Activated B cell treated with CpG ODN at 0.5 μM for 24 hours (primary cell): Measurements from ENCODE around the gene FHDC1. TPM values are rescaled to one million over a fixed set of nuclear protein-coding genes. Genes with fewer than 3 reads are reported as not detected.

ENCODE experiments used
- ATAC-seq: fragments of 200-7000 bp; cut with Tn5 transposase; one replicate; pipeline ENCODE4 v1.10.0; 2021; ENCODE audit warnings: low read depth, mild to moderate bottlenecking, moderate library complexity
- CTCF ChIA-PET: fragments of 350-600 bp; sonication (Branson Sonifier 250); formaldehyde crosslinking; loops from one replicate; lab custom pipeline; 2021; ENCODE audit warnings: antibody characterized with exemption; lab: Charles Lee
- POLR2A ChIA-PET: fragments of 350-600 bp; sonication (Branson Sonifier 250); formaldehyde crosslinking; loops from one replicate; lab custom pipeline; 2021; ENCODE audit warnings: antibody characterized with exemption; lab: Charles Lee
- DNase-seq: peaks from one replicate; pipeline ENCODE4 v3.0.0; 2022
- H3K27ac Mint-ChIP-seq: one replicate; pipeline ENCODE4 v1.8.0; 2020; ENCODE audit warnings: mixed read lengths
- H3K27me3 Mint-ChIP-seq: one replicate; pipeline ENCODE4 v1.8.0; 2021; ENCODE audit warnings: mixed read lengths
- H3K36me3 Mint-ChIP-seq: one replicate; pipeline ENCODE4 v1.8.0; 2021; ENCODE audit warnings: low read depth, mixed read lengths
- H3K4me1 Mint-ChIP-seq: one replicate; pipeline ENCODE4 v1.8.0; 2021; ENCODE audit warnings: mixed read lengths
- H3K4me3 Mint-ChIP-seq: one replicate; pipeline ENCODE4 v1.8.0; 2020; ENCODE audit warnings: mild to moderate bottlenecking, mixed read lengths
- H3K9me3 Mint-ChIP-seq: one replicate; pipeline ENCODE4 v1.8.0; 2020; ENCODE audit warnings: mixed read lengths
- CTCF ChIP-seq: fragments of 200-600 bp; IDR thresholded peaks from one replicate; pipeline ENCODE4 v1.8.0; 2022; ENCODE audit warnings: antibody characterized with exemption, mild to moderate bottlenecking
- intact Hi-C: fragments of 100-400 bp; cut with micrococcal nuclease; formaldehyde crosslinking; loops from one replicate; pipeline ENCODE4 v1.15.1; 2024
- total RNA-seq: library from RNA; stranded (reverse); gene quantifications from 2 replicates; pipeline ENCODE4 v1.2.3, GENCODE V29; 2022

Gene FHDC1
- total RNA-seq, 1 donor from 2014 or later = 0.33 TPM

DNA sequence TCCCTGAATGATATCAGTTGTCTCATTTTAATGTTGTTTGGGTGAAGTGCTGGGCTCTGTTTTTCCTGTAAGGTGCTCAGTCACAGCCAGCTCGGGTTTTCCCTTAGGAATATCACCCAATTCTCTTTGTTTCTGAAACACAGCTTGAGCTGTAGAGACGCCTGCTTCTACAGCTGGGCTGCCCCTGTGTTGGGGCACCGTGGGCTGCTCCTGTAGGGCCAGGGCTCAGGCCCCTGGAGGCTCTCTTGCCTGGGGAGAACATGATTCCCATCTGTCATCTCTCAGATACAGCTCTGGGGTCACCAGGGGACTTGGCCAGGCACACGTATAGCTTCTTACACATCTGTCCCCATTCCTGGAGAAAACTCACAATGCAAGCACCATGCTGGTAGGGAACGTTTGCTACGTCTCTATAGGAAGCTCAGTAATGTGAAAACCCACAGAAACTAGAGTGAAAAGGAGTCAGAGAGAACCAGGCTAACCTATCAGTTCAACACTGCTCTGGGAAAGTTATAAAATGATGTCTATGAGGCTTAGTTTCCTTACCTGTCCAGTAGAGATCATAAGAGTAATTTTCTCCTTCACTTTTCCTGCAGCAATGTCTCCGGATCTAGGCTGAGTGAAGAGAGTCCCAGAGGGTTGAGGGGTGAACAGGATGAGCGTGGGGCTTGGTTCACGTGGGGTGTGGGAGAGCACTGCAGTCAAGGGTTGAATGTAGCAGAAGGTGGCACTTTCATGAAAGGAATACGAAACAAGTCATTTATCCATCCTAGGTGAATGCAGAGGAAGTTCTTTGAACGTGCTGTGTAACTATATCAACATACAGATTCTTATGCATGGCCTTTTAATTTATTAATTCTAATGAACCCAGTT lies 14.5 kb downstream of the FHDC1 start:
- ChIA-PET POLR2A (no interaction called here), CTCF (no interaction called here)

DNA sequence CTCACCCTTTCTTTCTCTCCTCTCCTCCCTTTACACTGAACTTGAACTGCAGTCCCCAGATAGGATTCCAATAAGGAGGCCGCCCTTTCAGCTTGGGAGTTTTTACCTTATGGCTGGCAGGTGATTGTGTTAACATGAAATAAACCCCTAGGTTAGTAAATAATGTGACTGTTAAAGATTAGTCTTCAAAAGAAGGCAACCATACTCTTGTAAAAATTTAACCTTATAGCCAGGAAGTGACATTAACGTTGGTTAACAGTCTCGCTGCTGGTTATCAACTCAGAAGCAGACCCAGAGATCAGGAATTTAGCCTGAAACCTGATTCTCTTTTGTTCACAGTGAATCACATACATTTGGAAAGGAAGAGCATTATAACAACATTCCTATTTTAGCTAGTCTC lies 15.2 kb downstream of the FHDC1 start:
- ATAC-seq = no peak
- CTCF ChIA-PET = no interaction called here
- Mint-ChIP-seq H3K4me3 (no peak overlapping the region), H3K27me3 (peaks cover 22% of the 10 kb centered on the region), H3K27ac (no peak overlapping the region), H3K9me3 (no peaks in the 10 kb centered on the region), H3K36me3 (no peaks in the 10 kb centered on the region), H3K4me1 (no peaks in the 10 kb centered on the region)
- POLR2A ChIA-PET = no interaction called here
- intact Hi-C loops = no loop called here
- no peak for TF ChIP-seq CTCF
- no peak for DNase-seq

More for the DNA sequence above, 14.5 kb downstream of the FHDC1 start:
- no peaks in the 10 kb centered on the region for H3K9me3 Mint-ChIP-seq
- TF ChIP-seq CTCF = no peak
- DNase-seq = no peak
- H3K4me3 Mint-ChIP-seq = no peak overlapping the region
- peaks cover 22% of the 10 kb centered on the region for H3K27me3 Mint-ChIP-seq
- no peaks in the 10 kb centered on the region for H3K36me3 Mint-ChIP-seq
- ATAC-seq = no peak
- H3K4me1 Mint-ChIP-seq = no peaks in the 10 kb centered on the region
- H3K27ac Mint-ChIP-seq = no peak overlapping the region
- intact Hi-C loops = no loop called here

DNA sequence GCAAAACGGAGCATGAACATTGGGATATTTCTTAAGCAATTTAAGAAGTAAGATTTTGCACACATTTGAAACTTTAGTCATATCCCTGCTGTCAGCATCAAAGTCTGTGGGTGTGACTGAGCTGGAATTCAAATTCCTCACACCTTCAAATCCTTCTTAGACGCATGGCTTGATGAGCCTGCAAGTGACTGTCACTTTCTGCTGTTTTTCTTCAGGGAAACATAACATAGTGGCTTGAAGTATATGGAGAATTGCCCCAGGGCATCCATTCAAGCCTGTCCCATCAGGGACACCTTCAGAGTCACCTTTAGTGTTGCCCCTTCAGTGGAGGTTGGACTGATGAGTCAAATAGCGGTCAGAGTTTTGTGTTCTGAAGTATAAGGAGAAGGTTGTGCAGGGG lies 17.4 kb downstream of the FHDC1 start:
- Mint-ChIP-seq H3K36me3 (no peaks in the 10 kb centered on the region), H3K4me1 (peaks cover 6% of the 10 kb centered on the region), H3K9me3 (no peaks in the 10 kb centered on the region), H3K4me3 (no peak overlapping the region), H3K27me3 (peaks cover 13% of the 10 kb centered on the region), H3K27ac (no peak overlapping the region)
- intact Hi-C loops = no loop called here
- ATAC-seq = no peak
- CTCF ChIA-PET = no interaction called here
- no peak for DNase-seq
- TF ChIP-seq CTCF = no peak
- POLR2A ChIA-PET = no interaction called here

GRCh38 chr4:152954741-152955140 lies 18.6 kb downstream of the FHDC1 start:
- ChIA-PET POLR2A (no interaction called here), CTCF (no interaction called here)
- DNase-seq (no peak), ATAC-seq (no peak)
- intact Hi-C loops = no loop called here
- Mint-ChIP-seq H3K36me3 (no peaks in the 10 kb centered on the region), H3K4me1 (peaks cover 6% of the 10 kb centered on the region), H3K27ac (no peak overlapping the region), H3K4me3 (no peak overlapping the region), H3K9me3 (no peaks in the 10 kb centered on the region), H3K27me3 (peaks cover 9% of the 10 kb centered on the region)
- no peak for TF ChIP-seq CTCF

DNA sequence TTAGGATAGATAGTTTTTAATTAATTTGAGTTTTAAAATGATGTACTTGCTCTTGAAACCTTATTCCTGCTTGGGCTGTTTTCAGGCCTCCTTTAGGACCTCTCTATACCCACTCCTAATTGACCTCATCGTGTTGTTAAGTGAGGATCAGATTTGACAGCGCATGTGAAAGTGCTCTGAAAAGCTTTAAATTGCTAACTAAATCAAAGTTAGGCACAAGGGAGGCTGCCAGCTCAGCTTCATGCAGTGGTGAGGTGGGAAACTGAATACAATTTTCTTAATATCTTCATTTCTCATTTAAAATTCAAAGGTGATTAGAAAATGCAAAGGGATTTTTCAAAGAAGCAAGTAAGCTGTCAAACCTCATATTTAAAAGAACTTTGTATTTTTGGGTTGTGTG lies 20.0 kb downstream of the FHDC1 start:
- Mint-ChIP-seq H3K36me3 (no peaks in the 10 kb centered on the region), H3K4me3 (no peak overlapping the region), H3K4me1 (peaks cover 6% of the 10 kb centered on the region), H3K27ac (no peak overlapping the region), H3K9me3 (no peaks in the 10 kb centered on the region), H3K27me3 (peaks cover 1% of the 10 kb centered on the region)
- CTCF ChIA-PET = no interaction called here
- no peak for ATAC-seq
- no peak for DNase-seq
- no peak for TF ChIP-seq CTCF
- POLR2A ChIA-PET = no interaction called here
- intact Hi-C loops = no loop called here
